Ishikawa (cell line): ENCODE data around the gene SMAD6.

ENCODE experiments used
- CEBPB ChIP-seq: IDR thresholded peaks from 2 replicates; pipeline ENCODE4 v1.6.1; 2012
- CREB1 ChIP-seq: IDR thresholded peaks from 2 replicates; pipeline ENCODE4 v1.6.1; 2012; ENCODE audit warnings: low read depth
- EGR1 ChIP-seq: IDR thresholded peaks from 2 replicates; pipeline ENCODE4 v1.6.1; 2012
- EP300 ChIP-seq: IDR thresholded peaks from 2 replicates; pipeline ENCODE4 v1.6.1; 2012; ENCODE audit warnings: borderline replicate concordance
- FOXM1 ChIP-seq: IDR thresholded peaks from 2 replicates; pipeline ENCODE4 v1.6.1; 2012; ENCODE audit warnings: low read depth, borderline replicate concordance
- NFIC ChIP-seq: IDR thresholded peaks from 2 replicates; pipeline ENCODE4 v1.6.1; 2012
- RAD21 ChIP-seq: IDR thresholded peaks from 2 replicates; pipeline ENCODE4 v1.6.1; 2012; ENCODE audit warnings: low read depth
- TAF1 ChIP-seq: IDR thresholded peaks from 2 replicates; pipeline ENCODE4 v1.6.1; 2012; ENCODE audit warnings: low read depth, mild to moderate bottlenecking
- TCF12 ChIP-seq: IDR thresholded peaks from 2 replicates; pipeline ENCODE4 v1.6.1; 2012; ENCODE audit warnings: low read depth
- TEAD4 ChIP-seq: IDR thresholded peaks from 2 replicates; pipeline ENCODE4 v1.6.1; 2012
- YY1 ChIP-seq: IDR thresholded peaks from 2 replicates; pipeline ENCODE4 v1.6.1; 2012; ENCODE audit warnings: low read depth
- ZBTB7A ChIP-seq: IDR thresholded peaks from 2 replicates; pipeline ENCODE4 v1.6.1; 2012; ENCODE audit warnings: low read depth
- TF ChIP-seq, protein P1 (sequence below): IDR thresholded peaks from 2 replicates; pipeline ENCODE4 v1.6.1; 2012
- TF ChIP-seq, protein P2 (sequence below): IDR thresholded peaks from 2 replicates; pipeline ENCODE4 v1.6.1; 2012; ENCODE audit warnings: low read depth, mild to moderate bottlenecking
- TF ChIP-seq, protein P3 (sequence below): IDR thresholded peaks from 2 replicates; pipeline ENCODE4 v1.6.1; 2012

Gene SMAD6

DNA sequence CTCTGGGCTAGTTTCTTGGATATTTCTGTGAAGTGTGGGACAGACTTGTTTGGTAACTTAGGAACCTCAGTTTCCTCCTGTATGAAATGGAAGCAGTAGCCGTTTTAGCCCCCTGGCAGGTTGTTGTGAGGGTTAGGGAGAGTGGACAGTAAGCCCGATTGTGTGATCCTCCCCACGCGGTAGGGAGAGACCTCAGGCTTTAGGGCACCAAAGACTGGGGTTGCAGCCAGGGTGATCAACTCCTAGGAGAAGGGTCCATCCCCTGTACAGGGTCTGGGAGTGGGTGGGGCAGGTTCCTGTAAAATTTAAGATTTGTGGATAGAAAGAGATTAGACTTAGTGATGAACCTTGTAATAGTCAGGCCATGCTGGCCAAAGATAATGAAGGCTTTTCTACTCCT is 120.5 kb downstream of the SMAD6 start:
- TF ChIP-seq NFIC (no peak), CEBPB (no peak), TEAD4 (no peak), TCF12 (no peak), YY1 (no peak), TAF1 (no peak), RAD21 (no peak)
- TF ChIP-seq, protein P1, sequence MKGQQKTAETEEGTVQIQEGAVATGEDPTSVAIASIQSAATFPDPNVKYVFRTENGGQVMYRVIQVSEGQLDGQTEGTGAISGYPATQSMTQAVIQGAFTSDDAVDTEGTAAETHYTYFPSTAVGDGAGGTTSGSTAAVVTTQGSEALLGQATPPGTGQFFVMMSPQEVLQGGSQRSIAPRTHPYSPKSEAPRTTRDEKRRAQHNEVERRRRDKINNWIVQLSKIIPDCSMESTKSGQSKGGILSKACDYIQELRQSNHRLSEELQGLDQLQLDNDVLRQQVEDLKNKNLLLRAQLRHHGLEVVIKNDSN = no peak
- TF ChIP-seq, protein P2, sequence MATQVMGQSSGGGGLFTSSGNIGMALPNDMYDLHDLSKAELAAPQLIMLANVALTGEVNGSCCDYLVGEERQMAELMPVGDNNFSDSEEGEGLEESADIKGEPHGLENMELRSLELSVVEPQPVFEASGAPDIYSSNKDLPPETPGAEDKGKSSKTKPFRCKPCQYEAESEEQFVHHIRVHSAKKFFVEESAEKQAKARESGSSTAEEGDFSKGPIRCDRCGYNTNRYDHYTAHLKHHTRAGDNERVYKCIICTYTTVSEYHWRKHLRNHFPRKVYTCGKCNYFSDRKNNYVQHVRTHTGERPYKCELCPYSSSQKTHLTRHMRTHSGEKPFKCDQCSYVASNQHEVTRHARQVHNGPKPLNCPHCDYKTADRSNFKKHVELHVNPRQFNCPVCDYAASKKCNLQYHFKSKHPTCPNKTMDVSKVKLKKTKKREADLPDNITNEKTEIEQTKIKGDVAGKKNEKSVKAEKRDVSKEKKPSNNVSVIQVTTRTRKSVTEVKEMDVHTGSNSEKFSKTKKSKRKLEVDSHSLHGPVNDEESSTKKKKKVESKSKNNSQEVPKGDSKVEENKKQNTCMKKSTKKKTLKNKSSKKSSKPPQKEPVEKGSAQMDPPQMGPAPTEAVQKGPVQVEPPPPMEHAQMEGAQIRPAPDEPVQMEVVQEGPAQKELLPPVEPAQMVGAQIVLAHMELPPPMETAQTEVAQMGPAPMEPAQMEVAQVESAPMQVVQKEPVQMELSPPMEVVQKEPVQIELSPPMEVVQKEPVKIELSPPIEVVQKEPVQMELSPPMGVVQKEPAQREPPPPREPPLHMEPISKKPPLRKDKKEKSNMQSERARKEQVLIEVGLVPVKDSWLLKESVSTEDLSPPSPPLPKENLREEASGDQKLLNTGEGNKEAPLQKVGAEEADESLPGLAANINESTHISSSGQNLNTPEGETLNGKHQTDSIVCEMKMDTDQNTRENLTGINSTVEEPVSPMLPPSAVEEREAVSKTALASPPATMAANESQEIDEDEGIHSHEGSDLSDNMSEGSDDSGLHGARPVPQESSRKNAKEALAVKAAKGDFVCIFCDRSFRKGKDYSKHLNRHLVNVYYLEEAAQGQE = no peak

DNA sequence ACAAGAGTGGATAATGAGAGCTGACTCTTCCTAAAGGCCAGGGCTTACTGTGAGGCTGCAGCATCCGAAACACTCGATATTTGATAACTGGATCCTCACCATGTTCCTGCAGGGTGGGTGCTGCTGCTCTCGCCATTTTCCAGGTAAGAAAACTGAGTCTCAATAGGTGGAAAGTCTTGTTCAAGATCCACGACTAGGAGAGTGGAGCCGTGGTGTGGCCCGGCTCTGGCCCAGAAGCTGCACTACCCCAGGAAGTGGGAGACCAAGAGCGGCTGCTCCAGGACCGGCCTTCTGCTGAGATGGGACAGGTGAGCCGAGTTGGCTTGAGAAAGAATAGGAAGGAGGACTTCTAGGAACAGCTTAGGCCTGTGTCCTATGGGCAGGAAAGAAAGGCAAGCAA is 121.6 kb downstream of the SMAD6 start:
- TF ChIP-seq CREB1 (no peak), TEAD4 (no peak), TAF1 (no peak), YY1 (no peak), RAD21 (no peak), NFIC (no peak), EP300 (no peak), EGR1 (no peak), ZBTB7A (no peak), FOXM1 (no peak), TCF12 (no peak)
- TF ChIP-seq, protein P2 = no peak
- TF ChIP-seq, protein P3, sequence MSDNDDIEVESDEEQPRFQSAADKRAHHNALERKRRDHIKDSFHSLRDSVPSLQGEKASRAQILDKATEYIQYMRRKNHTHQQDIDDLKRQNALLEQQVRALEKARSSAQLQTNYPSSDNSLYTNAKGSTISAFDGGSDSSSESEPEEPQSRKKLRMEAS = no peak
- TF ChIP-seq, protein P1 = no peak

DNA sequence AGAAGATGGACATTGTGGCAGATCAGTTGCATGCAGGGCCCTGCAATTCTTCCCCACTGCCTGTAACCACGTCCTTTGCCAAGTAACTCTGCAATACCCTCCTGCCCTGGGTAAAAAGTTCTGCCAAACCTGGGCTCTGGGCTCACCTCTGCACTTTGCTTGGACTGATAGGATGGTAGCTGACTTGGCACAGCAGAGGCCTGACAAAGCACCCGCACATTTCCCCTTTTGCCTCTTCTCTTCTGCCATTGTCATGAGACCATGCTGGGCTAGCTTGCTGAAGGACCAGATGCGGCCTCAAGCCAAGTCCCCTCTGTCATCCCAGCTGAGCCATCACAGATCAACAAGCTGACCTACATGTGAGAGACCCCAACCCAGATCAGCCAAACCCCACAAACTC is 122.4 kb downstream of the SMAD6 start:
- TF ChIP-seq, protein P2 = no peak
- TF ChIP-seq ZBTB7A (no peak), FOXM1 (no peak), CEBPB (no peak), TAF1 (no peak), TEAD4 (no peak), EP300 (no peak), EGR1 (no peak), NFIC (no peak), CREB1 (no peak), YY1 (no peak), TCF12 (no peak), RAD21 (no peak)
- TF ChIP-seq, protein P3 = no peak
- TF ChIP-seq, protein P1 = no peak

DNA sequence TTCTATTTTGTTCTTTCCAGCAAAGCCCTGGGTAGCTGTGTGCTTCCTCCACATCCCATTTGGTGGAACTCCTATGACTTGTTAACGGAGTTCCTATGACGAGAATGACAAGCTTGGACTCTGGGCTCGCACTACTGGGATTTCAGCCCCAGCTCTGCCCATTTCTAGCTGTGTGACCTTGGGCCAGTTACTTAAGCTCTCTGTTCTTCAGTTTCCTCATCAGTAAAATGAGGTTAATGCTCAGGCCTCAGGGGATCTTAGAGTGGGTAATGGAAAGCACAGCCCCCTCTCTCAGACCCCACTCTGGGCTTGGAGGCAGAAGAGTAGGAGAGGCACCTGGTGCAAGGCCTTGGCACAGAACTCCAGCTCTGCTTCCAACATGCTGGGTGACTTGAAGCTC is 123.1 kb downstream of the SMAD6 start:
- no peak for TF ChIP-seq RAD21
- TF ChIP-seq YY1 = no peak
- TF ChIP-seq TEAD4 = no peak
- TF ChIP-seq ZBTB7A = no peak
- no peak for TF ChIP-seq EGR1
